Epithelial cell of esophagus (primary cell): Measurements from ENCODE around the gene TYW1B.
"Not testable (repeated sequence)": the region's sequence is repeated elsewhere in the genome, so short reads cannot be mapped to it uniquely, and the experiment has no call there.

Source experiments
- DNase-seq: peaks from one replicate; pipeline ENCODE4 v3.0.0; 2010; ENCODE audit warnings: low read depth
- H3K4me3 ChIP-seq: 2 replicates; pipeline ENCODE4 v1.5.1; 2011; ENCODE audit warnings: mild to moderate bottlenecking, low read length, control low read depth
- TF ChIP-seq, protein P1 (sequence below): IDR thresholded peaks from 2 replicates; pipeline ENCODE4 v1.5.1; 2011; ENCODE audit warnings: low read depth, mild to moderate bottlenecking, low read length, control low read depth, inconsistent platforms; ENCODE audit not compliant: insufficient read depth; ENCODE audit errors: missing control alignments

TYW1B gene, protein sequence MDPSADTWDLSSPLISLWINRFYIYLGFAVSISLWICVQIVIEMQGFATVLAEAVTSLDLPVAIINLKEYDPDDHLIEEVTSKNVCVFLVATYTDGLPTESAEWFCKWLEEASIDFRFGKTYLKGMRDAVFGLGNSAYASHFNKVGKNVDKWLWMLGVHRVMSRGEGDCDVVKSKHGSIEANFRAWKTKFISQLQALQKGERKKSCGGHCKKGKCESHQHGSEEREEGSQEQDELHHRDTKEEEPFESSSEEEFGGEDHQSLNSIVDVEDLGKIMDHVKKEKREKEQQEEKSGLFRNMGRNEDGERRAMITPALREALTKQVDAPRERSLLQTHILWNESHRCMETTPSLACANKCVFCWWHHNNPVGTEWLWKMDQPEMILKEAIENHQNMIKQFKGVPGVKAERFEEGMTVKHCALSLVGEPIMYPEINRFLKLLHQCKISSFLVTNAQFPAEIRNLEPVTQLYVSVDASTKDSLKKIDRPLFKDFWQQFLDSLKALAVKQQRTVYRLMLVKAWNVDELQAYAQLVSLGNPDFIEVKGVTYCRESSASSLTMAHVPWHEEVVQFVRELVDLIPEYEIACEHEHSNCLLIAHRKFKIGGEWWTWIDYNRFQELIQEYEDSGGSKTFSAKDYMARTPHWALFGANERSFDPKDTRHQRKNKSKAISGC

DNA sequence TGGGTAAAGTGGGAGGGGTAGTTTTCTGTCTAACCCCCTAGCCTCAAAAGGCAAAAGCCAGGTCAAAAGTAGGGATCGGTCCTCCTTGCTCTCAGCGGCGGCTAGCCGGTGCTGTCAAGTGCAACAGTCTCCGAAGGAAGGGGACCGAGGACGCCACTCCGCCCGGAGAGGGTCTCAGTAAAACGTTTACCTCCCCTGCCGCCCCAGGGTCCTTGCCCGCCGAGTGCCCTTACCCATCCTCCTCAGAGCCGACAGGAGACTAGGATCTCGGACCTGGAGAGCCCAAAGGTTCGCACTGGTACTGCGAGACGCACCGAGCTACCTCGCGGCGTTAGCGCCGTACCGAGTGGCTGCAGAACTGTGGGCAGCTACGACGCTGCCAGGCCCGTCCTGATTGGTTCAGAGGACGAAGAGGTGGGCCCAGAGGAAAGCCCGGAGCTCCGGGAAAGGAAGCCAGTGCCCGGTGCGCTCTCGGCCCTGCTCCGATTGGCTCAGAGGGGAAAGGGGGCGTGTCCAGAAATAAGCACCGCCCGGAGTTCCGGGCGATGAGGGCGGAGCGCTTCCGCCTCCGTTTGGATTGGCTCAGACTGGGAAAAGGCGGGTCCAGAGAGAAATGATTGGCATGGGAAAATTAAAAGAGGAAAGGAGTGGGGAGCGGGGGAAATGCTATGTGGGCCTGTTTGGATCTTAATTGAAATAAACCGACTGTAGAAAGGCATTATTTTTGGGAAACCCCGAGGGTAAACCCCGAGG lies at the start of gene TYW1B:
Gene TYW1B (minus strand): TSS at position 362 of the 753 bp plus-strand sequence. CDS start 125 bp downstream, at position 237.
- peak within 1 kb of the TSS; percentile 70 for H3K4me3 ChIP-seq
- DNase-seq = peak; percentile 97

DNA sequence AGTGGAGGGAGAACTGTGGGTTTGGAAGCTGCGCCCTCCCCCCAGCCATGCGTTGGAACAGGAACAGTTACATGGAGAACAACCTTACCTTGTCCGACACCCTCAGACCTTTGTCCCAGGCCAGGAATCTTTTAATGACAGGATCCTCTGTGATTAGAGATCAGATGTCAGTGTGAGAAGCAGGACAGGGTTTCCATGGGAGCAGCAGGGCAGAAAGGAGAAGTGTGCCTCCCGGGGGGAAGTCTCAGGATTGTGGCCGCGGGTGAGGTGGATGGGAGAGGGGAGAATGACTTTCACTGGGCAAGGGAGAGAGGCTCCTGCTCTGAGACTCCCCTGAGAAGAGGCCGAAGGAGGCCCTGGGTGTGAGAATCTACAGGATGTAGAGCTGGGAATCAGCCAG lies 39.6 kb upstream of the TYW1B start:
- DNase-seq, H3K4me3 ChIP-seq: not testable (repeated sequence)

DNA sequence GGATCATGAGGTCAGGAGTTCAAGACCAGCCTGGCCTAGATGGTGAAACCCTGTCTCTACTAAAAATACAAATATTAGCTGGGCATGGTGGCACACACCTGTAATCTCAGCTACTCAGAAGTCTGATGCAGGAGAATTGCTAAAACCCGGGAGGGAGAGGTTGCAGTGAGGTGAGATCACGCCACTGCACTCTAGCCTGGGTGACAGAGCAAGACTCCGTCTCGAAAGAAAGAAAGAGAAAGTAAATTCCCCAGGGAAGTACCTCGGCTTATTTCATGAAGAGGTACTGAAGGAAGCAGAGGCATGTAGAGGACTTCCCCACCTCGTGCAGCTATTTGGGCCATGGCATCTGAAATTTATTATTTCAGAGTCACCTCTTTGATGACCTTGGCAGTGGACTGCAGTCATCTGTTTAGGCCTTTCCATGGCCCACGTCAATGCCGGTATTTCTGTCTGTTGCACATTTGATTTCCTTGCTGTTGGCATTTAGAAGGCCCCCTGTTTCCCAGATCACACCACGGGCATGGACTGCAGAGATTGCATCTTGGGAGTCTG lies 30.9 kb upstream of the TYW1B start:
- H3K4me3 ChIP-seq, DNase-seq: not testable (repeated sequence)

DNA sequence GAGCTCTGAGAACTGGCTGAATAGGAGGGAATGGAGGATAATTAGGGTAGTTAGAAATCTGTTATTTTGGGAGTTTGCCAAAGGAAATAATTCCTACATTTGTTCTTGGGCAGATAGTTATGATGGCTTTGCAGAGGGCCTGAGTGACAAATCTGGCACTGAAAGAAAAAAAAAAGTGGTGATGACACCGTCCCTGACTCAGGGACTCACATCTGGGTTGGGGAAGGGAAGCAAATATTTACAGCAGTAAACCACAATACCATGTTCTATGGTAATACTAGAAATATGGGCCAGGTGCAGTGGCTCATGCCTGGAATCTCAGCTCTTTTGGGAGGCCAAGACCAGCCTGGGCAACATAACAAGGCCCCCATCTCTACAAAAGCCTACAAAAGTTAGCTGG lies 29.9 kb upstream of the TYW1B start:
- DNase-seq = peak; percentile 2
- H3K4me3 ChIP-seq = not testable (repeated sequence)

DNA sequence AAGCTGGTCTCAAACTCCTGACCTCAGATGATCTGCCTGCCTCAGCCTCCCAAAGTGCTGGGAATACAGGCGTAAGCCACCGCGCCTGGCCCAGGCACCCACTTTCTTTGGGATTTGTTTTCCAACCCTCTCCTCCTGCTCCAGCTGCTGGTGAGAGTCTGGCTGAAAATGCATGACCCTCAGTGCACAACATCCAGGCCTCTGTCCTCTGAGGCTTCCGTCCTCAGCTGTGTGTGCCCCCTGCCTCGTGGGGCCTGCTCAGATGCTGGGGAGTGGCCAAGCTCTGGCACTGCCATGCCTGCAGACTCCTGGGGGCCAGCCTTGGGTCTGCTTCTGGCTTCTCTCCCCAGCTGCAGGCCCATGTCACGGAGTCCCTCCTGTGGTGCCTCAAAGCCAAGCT lies 27.3 kb upstream of the TYW1B start:
- DNase-seq, H3K4me3 ChIP-seq: not testable (repeated sequence)

DNA sequence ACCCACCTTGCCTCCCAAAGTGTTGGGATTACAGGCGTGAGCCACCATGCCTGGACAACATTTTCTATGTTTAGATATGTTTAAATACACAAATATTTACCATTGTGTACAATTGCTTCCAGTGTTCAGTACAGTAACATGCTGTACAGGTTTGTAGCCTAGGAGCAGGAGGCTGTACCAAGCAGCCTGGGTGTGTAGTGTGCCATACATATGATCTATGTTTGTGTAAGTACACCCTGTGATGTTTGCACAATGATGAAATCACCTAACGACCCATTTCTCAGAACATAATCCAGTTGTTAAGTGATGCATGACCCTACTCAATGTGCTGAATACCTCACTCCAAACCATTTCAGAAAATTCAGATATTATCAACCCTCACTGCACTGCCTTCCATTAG lies 24.9 kb upstream of the TYW1B start:
- DNase-seq, H3K4me3 ChIP-seq: not testable (repeated sequence)

DNA sequence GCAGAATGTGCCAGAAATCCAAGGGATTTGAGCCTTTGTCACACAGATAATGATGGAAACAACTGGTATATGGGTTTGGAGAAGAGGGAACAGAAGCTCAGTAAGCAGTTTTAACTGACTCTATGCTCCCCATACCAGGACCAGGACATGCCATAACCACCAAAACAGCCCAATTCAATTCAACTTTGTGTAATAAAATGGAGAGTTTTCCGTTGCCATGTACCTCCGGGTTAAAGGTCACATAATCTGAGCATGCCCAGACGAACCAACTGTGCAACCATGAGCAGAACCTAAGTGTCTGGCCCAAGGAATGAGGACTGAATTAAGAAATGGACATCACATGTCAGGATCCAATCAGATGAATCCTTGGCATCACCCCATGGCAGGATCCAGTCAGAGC lies 22.7 kb upstream of the TYW1B start:
- not testable (repeated sequence) for DNase-seq, H3K4me3 ChIP-seq

DNA sequence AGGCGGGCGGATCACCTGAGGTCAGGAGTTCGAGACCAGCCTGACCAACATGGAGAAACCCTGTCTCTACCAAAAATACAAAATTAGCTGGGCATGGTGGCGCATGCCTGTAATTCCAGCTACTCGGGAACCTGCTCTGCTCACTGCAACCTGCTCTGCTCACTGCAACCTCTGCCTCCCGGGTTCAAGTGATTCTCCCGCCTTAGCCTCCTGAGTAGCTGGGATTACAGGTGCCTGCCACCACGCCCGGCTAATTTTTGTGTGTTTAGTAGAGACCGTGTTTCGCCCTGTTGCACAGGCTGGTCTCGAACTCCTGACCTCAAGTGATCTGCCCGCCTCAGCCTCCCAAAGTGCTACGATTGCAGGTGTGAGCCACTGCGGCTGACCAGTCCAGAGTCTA lies 16.1 kb upstream of the TYW1B start:
- H3K4me3 ChIP-seq, DNase-seq: not testable (repeated sequence)

DNA sequence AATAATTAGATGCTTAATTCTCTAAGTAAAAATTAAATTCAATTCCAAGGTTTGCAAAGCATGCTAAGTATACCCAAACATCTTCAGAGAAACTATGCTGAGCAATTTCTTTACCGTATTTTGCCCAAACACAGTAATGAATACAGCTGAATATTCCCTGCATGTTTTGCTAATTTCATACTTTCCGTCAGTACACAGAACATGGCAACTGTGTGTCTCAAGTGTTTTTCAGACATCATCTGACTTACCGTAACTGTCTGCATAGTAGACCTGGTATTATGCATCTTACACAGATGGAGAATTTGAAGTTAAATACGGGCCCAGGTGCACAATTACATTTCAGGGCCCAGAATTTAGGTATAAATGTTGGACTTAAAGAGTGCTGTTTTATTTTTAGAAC lies 15.2 kb upstream of the TYW1B start:
- not testable (repeated sequence) for DNase-seq

DNA sequence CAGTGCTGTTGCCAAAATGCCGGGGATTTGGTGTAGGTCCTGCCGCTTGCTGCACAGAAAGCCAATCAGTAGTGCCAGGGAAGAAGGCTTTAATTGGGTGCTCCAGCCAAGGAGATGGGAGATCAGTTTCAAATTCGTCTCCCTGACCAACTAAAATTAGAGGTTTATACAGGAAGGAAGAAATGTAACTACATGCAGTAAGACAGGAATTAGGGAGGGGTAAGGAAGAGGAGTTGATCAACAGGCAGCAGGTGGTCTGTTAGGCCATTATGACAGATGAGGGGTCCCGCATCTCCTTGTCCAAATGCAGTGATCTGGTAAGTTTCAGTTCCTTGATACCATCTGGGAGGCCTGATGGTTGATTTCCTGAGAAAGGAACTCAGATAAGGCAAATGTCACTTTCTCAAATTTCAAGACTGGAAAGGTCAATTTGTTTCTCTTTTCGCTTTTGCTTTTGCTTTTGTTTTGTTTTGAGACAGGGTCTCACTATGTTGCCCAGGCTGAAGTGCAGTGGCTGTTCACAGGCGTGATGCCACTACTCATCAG lies 13.0 kb upstream of the TYW1B start:
- DNase-seq, H3K4me3 ChIP-seq: not testable (repeated sequence)

More for the DNA sequence above, 15.2 kb upstream of the TYW1B start:
- not testable (repeated sequence) for H3K4me3 ChIP-seq

DNA sequence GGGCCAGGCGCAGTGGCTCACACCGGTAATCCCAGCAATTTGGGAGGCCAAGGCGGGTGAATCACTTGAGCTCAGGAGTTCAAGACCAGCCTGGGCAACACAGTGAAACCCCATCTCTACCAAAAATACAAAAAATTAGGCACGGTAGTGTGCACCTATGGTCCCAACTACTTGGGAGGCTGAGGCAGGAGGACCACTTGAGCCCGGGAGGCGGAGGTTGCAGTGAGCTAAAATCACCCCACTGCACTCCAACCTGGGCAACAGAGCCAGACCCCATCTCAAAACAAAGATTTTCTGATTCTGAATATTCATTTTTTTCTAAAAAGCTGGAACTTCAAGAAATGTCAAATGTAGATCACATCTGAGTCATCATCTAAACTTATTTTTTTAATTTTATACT lies 10.3 kb upstream of the TYW1B start:
- H3K4me3 ChIP-seq, DNase-seq: not testable (repeated sequence)

DNA sequence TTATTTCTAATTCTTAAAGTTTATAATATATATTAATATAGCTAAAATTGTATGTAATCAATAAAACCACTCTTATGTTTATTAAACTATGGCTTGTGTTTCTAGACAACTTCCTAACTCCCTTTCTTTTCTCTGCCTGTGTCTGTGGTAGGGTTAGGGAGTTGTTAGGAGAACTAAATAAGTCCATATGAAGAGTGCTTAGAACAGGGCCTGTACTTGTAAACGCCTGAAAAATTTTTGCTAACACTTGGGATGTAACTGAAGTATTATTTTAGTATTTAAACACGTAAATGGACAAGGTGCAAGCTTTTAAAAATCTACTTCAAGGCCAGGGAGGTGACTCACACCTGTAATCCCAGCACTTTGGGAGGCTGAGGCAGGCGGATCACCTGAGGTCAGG lies 9.3 kb upstream of the TYW1B start:
- not testable (repeated sequence) for DNase-seq, H3K4me3 ChIP-seq

DNA sequence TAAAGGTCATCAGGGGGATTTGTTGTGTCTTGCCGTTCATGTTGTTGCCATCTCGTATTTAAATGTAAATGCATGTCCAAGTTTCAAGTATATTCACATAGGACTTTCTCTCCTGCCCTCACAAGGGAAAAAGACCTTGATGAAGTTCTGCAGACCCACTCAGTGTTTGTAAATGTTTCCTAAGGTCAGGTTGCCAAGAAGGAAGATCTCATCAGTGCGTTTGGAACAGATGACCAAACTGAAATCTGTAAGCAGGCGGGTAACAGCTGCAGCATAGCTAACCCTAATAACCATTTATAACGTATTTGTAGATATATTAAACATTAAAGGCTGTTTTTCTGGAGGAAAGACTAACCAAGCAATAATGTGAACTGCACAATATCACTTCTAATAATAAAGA lies 2.6 kb upstream of the TYW1B start:
- peak overlapping the region; percentile 67 for H3K4me3 ChIP-seq
- DNase-seq = not testable (repeated sequence)

DNA sequence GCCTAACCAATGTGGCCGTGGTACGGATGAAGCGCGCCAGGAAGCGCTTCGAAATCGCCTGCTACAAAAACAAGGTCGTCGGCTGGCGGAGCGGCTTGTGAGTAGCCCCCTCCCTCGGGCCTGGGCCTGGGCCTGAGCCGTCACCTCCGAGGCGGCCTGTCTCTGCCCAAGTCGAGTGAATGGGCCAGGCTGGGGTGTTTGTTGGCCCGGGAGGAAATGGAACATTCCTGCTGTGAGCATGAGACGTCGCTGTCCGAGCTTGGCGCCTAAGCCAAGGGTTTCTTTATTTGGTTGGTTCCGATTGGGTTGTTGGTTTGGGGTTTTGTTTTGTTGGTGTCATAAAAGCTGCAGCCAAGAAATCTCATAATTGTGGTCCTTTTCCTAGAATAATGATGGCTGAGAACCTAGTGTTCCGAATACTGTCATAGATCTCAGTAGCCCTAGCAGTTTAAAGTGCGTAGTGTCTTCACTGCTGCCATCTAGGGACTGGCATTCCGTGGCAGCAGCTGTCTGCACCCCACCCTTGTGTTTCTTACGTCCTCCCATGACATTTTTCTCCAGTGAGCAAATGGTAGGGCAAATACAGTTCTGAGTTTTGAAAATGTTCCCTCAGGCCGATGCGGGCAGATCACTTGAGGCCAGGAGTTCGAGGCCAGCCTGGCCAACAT lies 1.8 kb upstream of the TYW1B start:
- TF ChIP-seq, protein P1, sequence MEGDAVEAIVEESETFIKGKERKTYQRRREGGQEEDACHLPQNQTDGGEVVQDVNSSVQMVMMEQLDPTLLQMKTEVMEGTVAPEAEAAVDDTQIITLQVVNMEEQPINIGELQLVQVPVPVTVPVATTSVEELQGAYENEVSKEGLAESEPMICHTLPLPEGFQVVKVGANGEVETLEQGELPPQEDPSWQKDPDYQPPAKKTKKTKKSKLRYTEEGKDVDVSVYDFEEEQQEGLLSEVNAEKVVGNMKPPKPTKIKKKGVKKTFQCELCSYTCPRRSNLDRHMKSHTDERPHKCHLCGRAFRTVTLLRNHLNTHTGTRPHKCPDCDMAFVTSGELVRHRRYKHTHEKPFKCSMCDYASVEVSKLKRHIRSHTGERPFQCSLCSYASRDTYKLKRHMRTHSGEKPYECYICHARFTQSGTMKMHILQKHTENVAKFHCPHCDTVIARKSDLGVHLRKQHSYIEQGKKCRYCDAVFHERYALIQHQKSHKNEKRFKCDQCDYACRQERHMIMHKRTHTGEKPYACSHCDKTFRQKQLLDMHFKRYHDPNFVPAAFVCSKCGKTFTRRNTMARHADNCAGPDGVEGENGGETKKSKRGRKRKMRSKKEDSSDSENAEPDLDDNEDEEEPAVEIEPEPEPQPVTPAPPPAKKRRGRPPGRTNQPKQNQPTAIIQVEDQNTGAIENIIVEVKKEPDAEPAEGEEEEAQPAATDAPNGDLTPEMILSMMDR = peak; percentile 49
- peak; percentile 84 for DNase-seq

DNA sequence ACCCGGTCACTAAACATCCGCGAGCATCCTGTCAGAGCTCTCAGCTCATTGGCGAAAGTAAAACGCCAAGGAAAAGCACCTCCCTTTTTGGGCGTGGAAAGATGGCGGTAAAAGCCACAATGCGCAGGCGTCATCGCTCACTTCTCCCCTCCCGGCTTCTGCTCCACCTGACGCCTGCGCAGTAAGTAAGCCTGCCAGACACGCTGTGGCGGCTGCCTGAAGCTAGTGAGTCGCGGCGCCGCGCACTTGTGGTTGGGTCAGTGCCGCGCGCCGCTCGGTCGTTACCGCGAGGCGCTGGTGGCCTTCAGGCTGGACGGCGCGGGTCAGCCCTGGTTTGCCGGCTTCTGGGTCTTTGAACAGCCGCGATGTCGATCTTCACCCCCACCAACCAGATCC lies 1.3 kb upstream of the TYW1B start:
- H3K4me3 ChIP-seq = peak overlapping the region; percentile 67
- DNase-seq = peak; percentile 98

More for the DNA sequence above, 1.8 kb upstream of the TYW1B start:
- H3K4me3 ChIP-seq = peak overlapping the region; percentile 67

DNA sequence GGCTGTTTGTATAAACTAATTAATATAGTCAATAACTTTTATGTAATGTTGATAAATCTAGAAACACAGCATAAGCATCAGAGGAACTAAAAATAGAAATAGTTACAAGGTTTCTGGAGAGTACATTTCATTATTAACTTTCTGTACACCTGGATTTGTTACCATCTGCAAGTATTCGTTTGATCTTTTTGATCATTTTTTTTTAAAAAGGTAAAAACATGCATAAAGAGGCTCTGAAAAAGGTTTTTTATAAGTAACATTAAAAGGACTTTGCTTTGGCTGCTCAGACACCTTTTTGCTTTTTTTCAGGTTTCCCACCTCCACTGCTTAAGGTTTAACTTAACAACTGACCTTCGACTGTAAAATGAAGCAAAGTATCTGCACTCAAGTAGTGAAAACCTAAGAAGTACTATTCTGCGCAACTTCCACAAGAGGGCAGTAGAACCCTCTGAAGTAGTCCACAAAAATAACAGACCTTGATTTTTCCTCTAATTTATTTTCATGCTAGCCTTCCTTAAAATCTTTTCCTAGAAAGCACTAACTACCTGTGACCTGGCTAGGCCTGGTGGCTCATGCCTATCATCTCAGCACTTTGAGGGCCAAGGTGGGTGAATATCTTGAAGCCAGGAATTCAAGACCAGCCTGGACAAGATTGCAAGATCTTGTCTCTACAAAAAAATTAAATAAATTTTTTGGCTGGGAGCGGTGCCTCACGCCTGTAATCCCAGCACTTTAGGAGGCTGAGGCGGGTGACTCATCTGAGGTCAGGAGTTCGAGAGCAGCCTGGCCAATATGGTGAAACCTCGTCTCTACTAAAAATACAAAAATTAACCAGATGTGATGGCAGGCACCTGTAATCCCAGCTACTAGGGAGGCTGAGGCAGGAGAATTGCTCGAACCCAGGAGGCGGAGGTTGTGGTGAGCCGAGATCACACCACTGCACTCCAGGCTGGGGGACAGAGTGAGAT lies 4.0 kb downstream of the TYW1B start:
- DNase-seq = peak; percentile 39
- H3K4me3 ChIP-seq = not testable (repeated sequence)
